ENCODE data around the gene SELENOP. TPM values are rescaled to one million over a fixed set of nuclear protein-coding genes. Genes with fewer than 3 reads are reported as not detected.

The SELENOP gene
- polyA plus RNA-seq, 1 experiment = 2.0 TPM

DNA sequence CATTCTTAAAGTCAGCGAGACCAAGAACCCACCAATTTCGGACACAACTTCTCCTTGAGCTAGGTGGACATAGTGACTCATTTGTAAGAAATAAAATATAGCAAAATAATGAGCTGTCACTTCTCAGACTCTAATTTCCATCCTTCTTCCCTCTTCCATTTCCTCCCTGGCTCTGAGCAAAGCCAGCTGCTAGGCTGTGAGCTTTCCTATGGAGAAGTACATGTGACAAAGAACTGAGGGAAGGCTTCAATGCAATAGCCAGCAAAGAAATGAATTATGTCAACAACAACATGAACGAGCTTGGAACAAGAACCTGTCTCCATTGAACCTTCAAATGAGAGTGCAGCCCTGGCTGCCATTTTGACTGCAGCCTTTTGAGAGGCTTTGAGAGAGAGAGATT is 25.9 kb upstream of the SELENOP start:
- H3K4me3 ChIP-seq (ENCODE audit: low read depth, low read length) = no peak overlapping the region
- no peaks in the 10 kb centered on the region for H3K27me3 ChIP-seq (ENCODE audit: control insufficient read depth, insufficient read depth, low read length)
- CTCF ChIA-PET = no interaction called here
- TF ChIP-seq, protein P1, sequence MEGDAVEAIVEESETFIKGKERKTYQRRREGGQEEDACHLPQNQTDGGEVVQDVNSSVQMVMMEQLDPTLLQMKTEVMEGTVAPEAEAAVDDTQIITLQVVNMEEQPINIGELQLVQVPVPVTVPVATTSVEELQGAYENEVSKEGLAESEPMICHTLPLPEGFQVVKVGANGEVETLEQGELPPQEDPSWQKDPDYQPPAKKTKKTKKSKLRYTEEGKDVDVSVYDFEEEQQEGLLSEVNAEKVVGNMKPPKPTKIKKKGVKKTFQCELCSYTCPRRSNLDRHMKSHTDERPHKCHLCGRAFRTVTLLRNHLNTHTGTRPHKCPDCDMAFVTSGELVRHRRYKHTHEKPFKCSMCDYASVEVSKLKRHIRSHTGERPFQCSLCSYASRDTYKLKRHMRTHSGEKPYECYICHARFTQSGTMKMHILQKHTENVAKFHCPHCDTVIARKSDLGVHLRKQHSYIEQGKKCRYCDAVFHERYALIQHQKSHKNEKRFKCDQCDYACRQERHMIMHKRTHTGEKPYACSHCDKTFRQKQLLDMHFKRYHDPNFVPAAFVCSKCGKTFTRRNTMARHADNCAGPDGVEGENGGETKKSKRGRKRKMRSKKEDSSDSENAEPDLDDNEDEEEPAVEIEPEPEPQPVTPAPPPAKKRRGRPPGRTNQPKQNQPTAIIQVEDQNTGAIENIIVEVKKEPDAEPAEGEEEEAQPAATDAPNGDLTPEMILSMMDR (IDR thresholded peaks at IDR 0.05; ENCODE audit: low read depth, low read length) = no peak
- DNase-seq (ENCODE audit: low read depth, low spot score) = no peak
- no peak overlapping the region for H3K27ac ChIP-seq (ENCODE audit: low read depth, low read length)
- peaks cover 6% of the 10 kb centered on the region; the same call in 1 of the 2 replicates for H3K9me3 ChIP-seq (ENCODE audit: control insufficient read depth, insufficient read depth, low read length)
- POLR2A ChIA-PET = no interaction called here

DNA sequence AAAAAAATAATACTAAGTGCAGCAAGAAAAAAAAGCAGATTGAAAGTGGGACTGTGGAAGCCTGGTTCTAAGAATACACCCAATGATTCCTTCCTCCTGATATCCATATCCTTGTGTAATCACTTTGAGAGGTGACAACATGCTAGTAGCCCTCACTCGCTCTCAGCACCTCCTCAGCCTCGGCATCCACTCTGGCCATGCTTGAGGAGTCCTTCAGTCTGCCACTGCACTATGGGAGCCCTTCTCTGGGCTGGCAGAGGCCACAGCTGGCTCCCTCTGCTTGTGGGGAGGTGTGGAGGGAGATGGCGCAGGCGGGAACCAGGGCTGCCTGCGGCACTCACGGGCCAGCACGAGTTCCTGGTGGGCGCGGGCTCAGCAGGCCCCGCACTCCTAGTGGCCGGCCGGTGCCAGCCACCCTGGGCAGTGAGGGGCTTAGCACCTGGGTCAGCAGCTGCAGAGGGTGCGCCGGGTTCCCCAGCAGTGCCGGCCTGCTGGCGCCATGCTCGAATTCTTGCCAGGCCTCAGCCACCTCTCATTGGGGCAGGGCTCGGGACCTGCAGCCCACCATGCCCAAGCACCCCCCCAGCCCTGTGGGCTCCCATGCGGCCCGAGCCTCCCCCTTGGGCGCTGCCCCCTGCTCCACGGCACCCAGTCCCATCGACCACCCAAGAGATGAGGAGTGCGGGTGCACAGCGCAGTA is 24.5 kb upstream of the SELENOP start:
- no peaks in the 10 kb centered on the region for H3K27me3 ChIP-seq (ENCODE audit: control insufficient read depth, insufficient read depth, low read length)
- TF ChIP-seq, protein P1 (IDR thresholded peaks at IDR 0.05; ENCODE audit: low read depth, low read length) = no peak
- ChIA-PET CTCF (no interaction called here), POLR2A (no interaction called here)
- peaks cover 6% of the 10 kb centered on the region; the same call in 1 of the 2 replicates for H3K9me3 ChIP-seq (ENCODE audit: control insufficient read depth, insufficient read depth, low read length)
- H3K27ac ChIP-seq (ENCODE audit: low read depth, low read length) = no peak overlapping the region
- no peak overlapping the region for H3K4me3 ChIP-seq (ENCODE audit: low read depth, low read length)
- DNase-seq (ENCODE audit: low read depth, low spot score) = no peak

DNA sequence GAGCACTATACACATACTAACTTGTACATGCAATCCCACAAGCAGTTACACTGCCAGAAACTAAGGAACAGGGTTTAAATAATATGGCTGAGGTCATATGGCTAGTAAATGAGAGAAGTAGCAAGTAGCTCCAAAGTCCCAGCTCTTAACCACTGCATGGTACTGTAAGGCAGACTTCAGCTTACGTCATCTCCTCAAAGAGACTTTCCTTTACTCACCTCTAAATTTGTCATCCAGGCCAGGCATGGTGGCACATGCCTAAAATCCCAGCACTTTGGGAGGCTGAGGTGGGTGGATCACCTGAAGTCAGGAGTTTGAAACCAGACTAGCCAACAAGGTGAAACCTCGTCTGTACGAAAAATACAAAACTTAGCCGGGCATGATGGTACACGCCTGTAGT is 20.4 kb upstream of the SELENOP start:
- H3K9me3 ChIP-seq (ENCODE audit: control insufficient read depth, insufficient read depth, low read length) = peaks cover 6% of the 10 kb centered on the region; the same call in 1 of the 2 replicates
- peaks cover 2% of the 10 kb centered on the region for H3K27me3 ChIP-seq (ENCODE audit: control insufficient read depth, insufficient read depth, low read length)
- TF ChIP-seq, protein P1 (IDR thresholded peaks at IDR 0.05; ENCODE audit: low read depth, low read length) = no peak
- H3K4me3 ChIP-seq (ENCODE audit: low read depth, low read length) = no peak overlapping the region
- no peak for DNase-seq (ENCODE audit: low read depth, low spot score)
- no peak overlapping the region for H3K27ac ChIP-seq (ENCODE audit: low read depth, low read length)
- ChIA-PET CTCF (no interaction called here), POLR2A (no interaction called here)

DNA sequence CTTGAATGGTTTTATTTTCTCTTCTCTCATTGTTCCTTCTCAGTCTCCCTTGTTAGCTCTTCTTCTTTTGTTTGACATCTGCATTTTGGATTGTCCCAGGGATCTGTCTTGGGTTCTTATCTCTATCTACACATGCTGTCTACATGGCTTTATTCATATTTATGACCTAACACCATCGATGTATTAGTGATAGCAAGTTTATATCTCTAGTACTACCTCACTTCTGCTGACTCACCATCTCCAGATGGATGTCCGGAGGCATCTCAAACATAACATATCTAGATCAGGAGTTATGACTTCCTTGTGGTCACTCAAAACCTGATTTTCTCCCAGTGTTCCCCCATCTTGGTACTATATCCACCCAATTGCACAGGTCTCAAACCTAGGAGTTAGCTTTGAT is 19.2 kb upstream of the SELENOP start:
- no peak for DNase-seq (ENCODE audit: low read depth, low spot score)
- ChIA-PET POLR2A (no interaction called here), CTCF (no interaction called here)
- Histone ChIP-seq H3K27ac (ENCODE audit: low read depth, low read length) (no peak overlapping the region), H3K27me3 (ENCODE audit: control insufficient read depth, insufficient read depth, low read length) (peaks cover 2% of the 10 kb centered on the region), H3K4me3 (ENCODE audit: low read depth, low read length) (no peak overlapping the region), H3K9me3 (ENCODE audit: control insufficient read depth, insufficient read depth, low read length) (no peaks in the 10 kb centered on the region)
- TF ChIP-seq, protein P1 (IDR thresholded peaks at IDR 0.05; ENCODE audit: low read depth, low read length) = no peak

DNA sequence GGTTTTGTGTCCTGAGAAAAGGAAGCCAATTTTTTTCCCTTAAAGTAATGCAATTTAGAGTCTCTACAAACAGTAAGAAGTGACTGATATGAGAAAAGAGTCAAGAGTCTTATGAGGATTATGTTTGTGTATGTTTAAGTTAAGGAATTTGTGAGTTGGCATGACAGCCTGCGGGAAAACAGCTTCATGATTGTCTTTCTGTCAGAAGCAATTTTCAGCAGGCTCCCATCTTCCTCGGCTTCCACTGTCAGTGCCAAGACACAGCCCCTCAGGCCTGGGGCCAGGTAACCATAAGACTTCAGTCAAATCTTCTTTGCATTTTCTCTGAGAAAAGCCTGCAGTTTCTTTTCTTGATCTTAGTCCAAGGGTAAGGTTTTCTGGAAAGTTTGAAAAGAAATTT is 17.0 kb upstream of the SELENOP start:
- POLR2A ChIA-PET = no interaction called here
- Histone ChIP-seq H3K27ac (ENCODE audit: low read depth, low read length) (no peak overlapping the region), H3K9me3 (ENCODE audit: control insufficient read depth, insufficient read depth, low read length) (no peaks in the 10 kb centered on the region), H3K4me3 (ENCODE audit: low read depth, low read length) (no peak overlapping the region), H3K27me3 (ENCODE audit: control insufficient read depth, insufficient read depth, low read length) (peaks cover 2% of the 10 kb centered on the region)
- DNase-seq (ENCODE audit: low read depth, low spot score) = no peak
- TF ChIP-seq, protein P1 (IDR thresholded peaks at IDR 0.05; ENCODE audit: low read depth, low read length) = no peak
- CTCF ChIA-PET = no interaction called here
